HK-2 (cell line): ENCODE results near the gene MAP4K1.
"Not testable (repeated sequence)": the region's sequence is repeated elsewhere in the genome, so short reads cannot be mapped to it uniquely, and the experiment has no call there.

Experiments used
- DNase-seq: peaks from one replicate; pipeline ENCODE4 v3.0.0-alpha.2; 2018; ENCODE audit not compliant: unreplicated experiment

MAP4K1 gene

DNA sequence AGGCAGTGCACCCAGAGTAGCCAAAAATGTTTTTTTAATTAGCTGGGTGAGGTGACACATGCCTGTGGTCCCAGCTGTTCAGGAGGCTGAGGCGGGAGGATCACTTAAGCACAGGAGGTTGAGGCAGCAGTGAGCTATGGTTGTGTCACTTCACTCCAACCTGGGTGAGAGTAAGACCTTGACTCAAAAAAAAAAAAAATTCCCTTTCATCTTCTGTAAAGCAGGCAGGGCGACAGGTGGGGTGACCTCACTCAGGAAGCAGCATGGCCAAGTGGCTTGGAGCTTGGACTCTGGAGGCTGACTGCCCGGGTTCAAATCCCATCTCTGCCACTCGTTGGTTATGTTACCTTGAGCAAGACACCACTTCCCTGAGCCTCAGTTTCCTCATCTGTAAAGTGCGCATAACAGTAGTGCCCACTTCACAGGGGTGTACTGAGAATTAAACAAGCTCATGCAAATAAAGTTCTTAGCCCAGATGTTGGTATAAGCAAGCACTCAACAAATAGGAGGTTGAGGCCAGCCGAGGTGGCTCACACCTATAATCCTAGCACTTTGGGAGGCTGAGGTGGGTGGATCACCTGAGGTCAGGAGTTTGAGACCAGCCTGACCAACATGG, 48.3 kb downstream of the MAP4K1 start:
- no peak for DNase-seq

DNA sequence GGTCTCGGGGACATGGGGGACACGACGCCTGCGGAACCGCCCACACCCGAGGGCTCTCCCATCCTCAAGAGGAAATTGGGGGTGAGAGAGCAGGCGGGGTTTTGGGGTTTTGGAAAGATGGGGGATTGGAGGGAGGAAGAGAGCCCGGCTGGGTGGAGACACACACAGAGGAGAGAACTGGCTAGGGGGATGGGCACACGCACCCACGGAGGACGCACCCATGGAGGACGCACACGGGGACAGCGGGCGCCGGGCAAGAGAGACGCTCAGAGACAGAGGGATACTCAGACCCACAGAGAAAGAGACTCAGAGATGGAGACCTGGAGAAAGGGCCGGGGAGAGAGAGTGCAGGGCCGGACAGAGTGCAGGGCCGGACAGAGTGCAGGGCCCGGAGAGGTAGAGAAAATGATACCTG, 52.1 kb downstream of the MAP4K1 start:
- DNase-seq: no peak

DNA sequence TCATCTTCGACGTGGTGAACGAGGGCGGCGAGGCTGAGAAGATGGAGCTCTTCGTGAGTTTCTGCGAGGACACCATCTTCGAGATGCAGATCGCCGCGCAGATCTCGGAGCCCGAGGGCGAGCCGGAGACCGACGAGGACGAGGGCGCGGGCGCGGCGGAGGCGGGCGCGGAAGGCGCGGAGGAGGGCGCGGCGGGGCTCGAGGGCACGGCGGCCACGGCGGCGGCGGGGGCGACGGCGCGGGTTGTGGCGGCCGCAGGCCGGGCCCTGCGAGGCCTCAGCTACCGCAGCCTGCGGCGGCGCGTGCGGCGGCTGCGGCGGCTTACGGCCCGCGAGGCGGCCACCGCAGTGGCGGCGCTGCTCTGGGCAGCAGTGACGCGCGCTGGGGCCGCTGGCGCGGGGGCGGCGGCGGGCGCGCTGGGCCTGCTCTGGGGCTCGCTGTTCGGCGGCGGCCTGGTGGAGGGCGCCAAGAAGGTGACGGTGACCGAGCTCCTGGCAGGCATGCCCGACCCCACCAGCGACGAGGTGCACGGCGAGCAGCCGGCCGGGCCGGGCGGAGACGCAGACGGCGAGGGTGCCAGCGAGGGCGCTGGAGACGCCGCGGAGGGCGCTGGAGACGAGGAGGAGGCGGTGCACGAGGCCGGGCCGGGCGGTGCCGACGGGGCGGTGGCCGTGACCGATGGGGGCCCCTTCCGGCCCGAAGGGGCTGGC, 52.6 kb downstream of the MAP4K1 start:
- DNase-seq: no peak

DNA sequence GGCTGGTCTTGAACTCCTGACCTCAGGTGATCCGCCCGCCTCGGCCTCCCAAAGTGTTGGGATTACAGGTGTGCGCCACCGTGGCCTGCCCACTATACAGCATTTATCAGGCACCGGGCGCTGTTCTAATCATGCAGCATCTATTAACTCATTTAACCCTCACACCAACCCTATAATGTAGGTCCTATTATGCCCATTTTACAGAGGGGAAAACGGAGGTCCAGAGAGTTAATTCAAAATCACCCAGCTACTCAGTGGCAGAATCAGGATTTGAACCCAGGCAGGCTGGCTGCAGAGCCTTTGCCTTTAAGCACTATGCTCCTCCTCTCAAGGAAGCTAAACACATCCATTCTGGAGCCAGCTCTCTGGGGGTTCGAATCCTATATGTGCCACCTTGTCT, 54.3 kb downstream of the MAP4K1 start:
- DNase-seq: no peak

DNA sequence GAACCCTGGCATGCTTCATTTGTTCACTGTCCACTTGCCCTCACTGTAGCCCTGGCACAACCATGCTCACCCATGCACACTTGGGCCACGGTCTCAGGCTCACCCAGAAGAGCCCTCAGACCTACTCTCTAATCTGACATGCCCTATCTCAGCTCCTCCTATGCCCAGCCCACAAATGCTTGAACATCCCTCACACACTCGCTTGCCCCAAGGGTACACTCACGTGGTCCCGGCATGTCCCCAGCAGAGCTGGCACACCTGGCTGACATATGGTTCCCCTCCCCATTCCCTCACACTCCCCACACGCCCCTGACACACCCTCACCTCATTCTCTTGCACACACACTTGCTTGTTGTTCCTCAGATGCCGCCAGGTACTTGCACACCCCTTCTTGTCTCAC, 55.7 kb downstream of the MAP4K1 start:
- no peak for DNase-seq

DNA sequence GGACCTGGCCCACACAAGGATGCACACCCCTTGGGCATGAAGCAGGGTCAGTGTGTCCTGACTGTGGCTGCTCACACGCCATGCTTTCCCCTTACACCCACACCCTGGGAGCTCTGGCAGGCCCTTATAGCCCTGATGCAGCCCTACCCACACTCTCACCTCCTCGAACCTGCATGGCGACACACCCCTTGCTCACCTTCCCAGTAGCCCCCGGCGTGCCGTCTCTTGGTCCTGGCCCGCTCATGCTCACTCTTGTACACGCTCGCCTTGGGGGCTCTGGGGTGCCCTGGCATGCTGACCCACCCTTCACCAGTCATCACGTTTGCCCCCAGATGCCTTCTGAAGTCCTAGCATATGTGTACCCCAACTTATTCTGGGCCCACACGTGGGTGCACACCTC, 56.1 kb downstream of the MAP4K1 start:
- no peak for DNase-seq

DNA sequence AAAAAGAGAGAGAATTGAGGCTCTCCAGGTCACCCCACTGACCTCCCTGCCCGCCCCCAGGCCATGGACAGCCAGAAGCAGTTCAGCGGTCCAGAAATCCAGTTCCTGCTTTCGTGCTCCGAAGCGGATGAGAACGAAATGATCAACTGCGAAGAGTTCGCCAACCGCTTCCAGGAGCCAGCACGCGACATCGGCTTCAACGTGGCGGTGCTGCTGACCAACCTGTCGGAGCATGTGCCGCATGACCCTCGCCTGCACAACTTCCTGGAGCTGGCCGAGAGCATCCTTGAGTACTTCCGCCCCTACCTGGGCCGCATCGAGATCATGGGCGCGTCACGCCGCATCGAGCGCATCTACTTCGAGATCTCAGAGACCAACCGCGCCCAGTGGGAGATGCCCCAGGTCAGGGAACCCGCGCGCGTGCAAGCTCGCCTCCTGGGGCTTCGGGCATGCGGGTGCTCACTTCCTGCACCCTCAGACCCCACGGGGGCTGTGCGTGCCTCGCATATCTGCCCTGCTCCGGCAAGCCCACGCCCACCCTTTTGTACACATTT, 56.6 kb downstream of the MAP4K1 start:
- no peak for DNase-seq

DNA sequence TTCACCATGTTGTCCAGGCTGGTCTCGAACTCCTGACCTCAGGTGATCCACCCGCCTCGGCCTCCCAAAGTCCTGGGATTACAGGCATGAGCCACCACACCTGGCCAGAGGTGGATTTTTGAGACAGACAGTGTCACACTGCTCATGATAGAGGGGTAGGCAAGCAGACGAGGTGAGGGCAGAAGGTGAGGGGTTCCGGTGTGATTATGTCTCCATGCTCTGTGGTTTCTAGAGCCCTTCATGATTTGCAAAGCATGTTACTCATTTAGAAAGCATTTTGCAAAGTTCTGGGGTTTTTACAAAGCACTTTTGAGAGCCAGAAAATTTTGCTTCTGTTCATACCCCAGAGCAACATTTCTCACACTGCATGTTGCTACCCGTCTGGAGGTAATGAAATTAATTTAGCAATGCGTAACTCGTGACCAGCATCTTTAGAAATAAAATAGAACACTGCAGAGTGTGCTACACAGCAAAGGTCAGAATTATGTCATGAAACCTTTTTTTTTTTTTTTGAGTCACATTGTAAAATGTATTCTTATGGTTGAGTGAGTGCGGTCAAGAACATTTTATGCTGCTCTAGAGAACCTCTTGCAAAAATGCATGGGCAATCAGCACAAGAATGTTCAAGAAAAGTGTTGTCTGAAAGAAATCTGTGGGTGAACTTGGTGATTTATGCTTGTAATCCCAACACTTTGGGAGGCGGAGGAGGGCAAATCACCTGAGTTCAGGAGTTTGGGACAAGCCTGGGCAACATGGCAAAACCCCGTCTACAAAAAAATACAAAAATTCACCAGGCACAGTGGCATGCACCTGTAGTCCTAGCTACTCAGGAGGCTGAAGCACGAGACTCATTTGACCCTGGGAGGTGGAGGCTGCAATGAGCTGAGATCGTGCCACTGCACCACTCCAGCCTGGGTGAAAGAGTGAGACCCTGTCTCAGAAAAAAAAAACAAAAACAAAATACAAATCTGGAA, 58.0 kb downstream of the MAP4K1 start:
- no peak for DNase-seq

DNA sequence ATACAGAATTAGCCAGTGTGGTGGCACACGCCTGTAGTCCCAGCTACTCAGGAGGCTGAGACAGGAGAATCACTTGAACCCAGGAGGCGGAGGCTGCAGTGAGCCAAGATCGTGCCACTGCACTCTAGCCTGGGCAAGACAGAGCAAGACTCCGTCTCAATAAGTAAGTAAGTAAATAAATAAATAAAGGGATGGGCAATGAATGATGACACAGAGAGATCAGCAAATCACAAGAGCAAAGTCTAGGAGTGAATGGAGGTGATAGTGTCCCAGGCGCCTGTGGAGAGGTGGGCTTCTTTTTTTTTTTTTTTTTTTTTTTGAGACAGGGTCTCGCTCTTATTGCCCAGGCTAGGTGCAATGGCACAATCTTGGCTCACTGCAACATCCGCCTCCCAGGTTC, 58.8 kb downstream of the MAP4K1 start:
- DNase-seq: not testable (repeated sequence)

DNA sequence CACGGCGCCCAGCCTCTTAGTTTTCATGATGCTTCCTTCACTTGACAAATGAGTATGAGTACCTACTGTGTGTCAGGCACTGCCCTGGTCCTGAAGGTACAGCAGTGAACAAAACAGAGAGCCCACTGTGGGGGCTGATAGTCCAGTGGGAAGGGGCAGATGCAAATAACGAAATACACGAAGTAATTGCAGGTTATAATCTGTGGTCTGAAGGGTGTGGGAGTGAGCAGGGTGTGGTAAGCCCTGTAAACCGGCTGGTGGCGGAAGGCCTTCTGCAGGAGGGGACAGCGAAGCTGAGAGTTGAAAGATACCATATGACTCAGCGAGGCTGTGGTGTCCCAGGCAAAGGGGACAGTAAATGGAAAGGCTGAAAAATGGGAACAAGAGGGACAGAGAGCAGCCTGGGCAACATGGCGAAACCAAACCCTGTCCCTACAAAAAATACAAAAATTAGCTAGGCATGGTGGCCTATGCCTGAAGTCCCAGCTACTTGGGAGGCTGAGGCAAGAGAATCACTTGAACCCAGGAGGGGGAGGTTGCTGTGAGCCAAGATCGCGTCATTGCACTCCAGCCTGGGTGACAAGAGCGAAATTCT, 60.5 kb downstream of the MAP4K1 start:
- DNase-seq: no peak

DNA sequence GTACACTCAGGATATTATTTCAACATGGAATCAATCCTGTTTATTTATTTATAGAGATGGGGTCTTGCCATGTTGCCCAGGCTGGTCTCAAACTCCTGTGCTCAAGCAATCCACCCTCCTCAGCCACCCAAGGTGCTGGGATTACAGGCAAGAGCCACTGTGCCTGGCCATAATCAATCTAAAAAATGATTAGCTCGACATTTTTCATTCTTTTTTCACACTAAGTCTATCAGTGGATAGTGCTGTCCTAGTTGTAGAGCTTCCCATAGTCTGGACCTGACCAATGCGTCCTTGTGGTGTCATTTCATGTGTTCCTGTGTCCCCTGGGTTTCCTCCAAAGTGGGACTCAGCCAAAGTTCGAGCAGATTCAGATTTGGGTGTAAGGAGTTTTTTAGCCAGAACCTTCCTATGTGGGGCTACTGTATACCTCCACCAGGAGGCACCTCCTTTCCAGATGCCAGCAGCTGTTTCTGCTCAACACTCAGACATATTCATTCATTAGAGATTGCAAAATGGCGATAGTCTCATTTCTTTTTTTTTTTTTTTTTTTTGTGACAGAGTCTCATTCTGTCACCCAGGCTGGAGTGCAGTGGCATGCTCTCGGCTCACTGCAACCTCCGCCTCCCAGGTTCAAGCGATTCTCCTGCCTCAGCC, 61.1 kb downstream of the MAP4K1 start:
- DNase-seq: no peak

DNA sequence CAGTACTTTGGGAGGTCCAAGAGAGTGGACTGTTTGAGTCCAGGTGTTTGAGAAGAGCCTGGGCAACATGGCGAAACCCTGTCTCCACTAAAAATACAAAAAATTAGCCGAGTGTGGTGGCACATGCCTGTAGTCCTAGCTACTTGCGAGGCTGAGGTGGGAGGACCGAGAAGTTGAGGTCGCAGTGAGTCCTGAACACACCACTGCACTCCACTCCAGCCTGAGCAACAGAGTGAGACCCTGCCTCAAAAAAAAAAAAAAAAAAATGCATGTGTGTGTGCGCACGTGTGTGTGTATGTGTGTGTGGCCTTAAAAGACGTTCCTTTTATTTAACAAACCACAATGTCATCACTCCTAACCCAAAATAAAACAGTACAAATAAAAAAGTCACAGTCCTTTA, 62.6 kb downstream of the MAP4K1 start:
- no peak for DNase-seq

DNA sequence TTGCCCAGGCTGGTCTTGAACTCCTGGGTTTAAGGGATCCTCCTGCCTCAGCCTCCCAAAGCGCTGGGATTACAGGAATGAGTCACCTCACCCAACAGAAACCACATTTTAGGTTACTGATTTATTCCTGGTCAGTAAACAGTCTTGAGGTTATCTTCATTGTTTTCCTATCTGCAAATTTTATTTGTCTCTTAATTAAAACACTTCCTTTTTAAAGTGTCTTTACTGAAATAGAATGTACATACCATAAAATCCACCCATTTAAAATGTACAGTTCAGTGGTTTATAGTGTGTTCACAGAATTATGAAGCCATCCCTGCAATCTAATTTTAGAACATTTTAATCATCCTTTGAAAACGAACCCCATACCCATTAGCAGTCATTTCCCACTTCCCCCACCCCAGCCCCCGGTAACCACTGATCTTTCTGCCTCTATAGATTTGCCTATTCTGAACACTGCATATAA, 63.0 kb downstream of the MAP4K1 start:
- no peak for DNase-seq

DNA sequence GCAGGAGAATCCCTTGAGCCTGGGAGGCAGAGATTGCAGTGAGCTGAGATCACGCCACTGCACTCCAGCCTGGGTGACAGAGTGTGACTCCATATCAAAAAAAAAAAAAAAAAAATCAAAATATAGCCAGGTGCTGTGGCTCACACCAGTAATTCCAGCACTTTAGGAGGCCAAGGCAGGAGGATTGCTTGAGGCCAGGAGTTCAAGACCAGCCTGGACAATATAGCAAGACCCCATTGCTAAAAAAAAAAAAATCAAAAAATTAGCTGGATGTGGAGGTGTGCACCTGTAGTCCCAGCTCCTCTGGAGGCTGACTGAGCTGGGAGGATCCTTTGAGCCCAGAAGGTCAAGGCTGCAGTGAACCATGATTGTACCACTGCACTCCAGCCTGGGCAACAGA, 64.5 kb downstream of the MAP4K1 start:
- DNase-seq: not testable (repeated sequence)

DNA sequence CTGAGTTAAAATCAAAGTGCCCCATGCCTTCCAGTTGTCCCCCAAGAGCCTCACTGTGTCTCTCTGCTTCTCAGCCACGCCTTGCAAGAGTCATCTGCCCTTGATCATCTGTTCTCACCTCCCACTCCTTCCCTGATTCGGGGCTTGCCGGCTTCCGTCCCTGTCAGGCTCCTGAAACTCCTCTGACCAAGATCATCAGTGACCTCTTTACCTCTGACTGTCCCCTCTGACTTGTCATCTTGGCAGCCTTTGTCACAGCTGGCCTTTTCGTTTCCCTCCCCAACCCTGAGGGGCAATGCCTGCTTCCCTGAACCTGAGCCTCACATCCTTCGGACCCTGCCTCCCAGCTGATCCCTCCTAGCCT, 66.3 kb downstream of the MAP4K1 start:
- DNase-seq: no peak

DNA sequence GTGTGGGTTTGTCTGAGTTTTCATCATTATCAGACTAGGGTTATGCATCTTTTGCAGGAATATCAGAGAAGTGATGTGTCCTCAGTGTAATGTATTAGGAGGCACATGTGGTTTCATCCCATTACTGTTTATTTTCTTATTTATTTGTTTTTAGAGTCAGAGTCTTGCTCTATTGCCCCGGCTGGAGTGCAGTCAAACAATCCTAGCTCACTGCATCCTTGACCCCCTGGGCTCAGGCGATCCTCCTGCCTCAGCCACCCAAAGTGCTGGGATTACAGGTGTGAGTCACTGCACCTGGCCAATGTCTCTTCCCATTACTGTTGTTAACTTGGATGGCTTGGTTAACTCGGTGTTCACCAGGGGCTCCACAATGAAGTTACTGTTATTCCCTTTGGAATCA, 67.4 kb downstream of the MAP4K1 start:
- DNase-seq: no peak

DNA sequence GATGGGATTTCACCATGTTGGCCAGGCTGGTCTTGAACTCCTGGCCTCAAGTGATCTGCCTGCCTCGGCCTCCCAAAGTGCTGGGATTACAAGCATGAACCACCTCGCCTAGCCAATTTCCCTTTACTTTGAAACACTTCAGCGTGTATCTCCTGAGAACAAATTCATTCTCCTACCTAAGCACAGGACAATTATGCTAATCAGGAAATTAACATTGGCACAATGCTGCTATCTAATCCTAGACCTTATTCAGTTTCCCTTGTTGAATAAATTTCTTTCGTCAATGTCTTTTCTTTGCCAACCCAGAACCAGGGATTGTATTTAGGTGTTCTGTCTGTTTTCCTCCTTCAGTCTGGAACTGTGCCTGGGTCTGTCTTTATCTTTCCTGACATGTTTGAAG, 67.8 kb downstream of the MAP4K1 start:
- no peak for DNase-seq

DNA sequence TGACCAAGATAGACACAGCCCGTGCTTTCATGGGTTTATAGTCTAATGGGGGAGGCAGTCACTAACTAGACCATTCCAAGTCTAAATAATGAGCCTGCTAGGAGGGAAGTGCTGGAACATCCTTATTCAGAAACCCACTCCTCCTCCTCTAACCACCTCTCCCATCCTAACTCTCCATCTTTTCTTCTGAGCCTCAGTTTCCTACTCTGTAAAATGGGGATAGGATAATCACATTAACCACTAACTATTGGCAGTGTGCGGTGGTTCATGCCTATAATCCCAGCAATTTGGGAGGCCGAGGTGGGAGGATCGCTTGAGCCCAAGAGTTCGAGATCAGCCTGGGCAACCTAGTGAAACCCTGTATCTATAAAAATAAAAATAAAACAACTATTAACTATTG, 68.7 kb downstream of the MAP4K1 start:
- DNase-seq: no peak

DNA sequence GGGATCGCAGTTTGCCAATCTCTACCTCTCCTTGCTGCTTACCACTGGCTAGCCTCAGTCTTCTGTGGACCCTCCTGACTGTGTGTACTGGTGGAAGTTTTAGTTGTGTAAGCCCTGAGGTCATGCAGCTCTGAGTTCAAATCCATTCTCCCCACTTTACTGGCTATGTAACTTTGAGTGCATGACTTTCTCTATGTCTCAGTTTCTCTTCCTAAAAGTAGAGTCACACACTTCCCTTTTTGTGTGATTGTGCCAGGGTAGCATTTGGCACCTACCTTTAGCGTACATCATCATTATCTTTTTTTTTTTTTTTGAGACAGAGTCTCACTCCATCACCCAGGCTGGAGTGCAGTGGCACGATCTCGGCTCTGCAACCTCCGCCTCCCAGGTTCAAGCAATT, 70.3 kb downstream of the MAP4K1 start:
- DNase-seq: no peak

DNA sequence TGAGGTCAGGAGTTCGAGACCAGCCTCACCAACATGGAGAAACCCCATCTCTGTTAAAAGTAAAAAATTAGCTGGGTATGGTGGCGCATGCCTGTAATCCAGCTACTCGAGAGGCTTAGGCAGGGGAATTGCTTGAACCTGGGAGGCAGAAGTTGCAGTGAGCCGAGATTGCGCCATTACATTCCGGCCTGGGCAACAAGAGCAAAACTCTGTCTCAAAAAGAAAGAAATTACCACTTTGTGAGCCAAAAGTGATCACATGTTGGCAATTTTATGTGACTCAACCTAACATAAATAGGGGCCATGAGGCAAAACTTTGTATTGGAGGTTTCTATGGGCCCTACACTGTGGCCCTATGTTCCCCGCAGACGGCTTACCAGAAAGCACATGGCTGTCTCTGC, 72.2 kb downstream of the MAP4K1 start:
- DNase-seq: no peak

DNA sequence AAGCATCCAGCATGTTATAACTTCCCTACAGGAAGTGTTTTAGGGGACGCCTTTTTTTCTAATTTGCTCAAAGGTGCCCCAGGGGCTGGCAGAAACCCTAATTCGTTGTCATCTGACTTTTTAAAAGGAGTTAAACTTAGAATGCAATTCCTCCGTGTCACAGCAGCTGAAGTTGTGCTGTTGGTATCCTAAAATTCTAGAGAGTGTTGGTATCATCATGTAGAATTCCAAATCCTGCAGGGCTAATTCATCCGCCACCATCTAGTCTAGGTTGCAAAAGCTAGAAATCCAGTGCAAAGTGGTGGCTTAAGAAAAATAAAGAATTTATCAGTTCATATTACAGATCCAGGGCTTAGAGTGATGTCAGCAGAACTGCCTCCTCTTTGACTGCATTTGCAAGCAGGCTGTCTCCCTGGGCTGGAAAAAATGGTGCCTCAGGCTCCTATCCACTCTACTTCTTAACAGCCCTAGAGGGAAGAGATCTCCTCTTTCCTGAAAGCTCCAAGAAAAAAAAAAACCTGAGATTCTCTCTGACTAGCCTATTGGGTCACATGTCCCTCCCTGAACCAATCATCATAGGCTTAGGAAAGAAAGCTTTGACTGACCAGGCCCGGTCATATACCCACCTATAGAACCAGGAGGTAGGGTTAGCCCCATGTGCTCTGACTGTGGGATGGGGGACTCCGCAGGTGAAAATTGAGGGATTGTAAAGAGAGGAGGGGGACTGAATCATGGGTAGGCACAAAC, 73.0 kb downstream of the MAP4K1 start:
- DNase-seq: no peak
